Measurements from ENCODE around the gene NUP37.
"Not testable (repeated sequence)": the region's sequence is repeated elsewhere in the genome, so short reads cannot be mapped to it uniquely, and the experiment has no call there.

DNA sequence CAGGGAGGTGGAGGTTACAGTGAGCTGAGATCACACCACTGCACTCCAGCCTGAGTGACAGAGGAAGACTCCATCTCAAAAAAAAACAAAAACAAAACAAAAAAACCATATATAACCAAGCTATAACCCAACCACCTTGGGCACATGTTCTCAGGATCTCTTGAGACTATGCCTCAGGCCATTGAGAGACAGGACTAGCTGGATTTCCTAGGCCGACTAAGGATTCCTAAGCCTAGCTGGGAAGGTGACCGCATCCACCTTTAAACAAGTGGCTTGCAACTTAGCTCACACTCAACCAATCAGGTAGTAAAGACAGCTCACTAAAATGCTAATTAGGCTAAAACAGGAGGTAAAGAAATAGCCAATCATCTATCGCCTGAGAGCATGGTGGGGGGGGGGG, 35.3 kb upstream of the NUP37 start:
- TF ChIP-seq, protein P1, sequence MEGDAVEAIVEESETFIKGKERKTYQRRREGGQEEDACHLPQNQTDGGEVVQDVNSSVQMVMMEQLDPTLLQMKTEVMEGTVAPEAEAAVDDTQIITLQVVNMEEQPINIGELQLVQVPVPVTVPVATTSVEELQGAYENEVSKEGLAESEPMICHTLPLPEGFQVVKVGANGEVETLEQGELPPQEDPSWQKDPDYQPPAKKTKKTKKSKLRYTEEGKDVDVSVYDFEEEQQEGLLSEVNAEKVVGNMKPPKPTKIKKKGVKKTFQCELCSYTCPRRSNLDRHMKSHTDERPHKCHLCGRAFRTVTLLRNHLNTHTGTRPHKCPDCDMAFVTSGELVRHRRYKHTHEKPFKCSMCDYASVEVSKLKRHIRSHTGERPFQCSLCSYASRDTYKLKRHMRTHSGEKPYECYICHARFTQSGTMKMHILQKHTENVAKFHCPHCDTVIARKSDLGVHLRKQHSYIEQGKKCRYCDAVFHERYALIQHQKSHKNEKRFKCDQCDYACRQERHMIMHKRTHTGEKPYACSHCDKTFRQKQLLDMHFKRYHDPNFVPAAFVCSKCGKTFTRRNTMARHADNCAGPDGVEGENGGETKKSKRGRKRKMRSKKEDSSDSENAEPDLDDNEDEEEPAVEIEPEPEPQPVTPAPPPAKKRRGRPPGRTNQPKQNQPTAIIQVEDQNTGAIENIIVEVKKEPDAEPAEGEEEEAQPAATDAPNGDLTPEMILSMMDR (IDR thresholded peaks at IDR 0.05; ENCODE audit: low read depth, low read length): not testable (repeated sequence)
- not testable (repeated sequence) for TF ChIP-seq POLR2A (IDR thresholded peaks at IDR 0.05; ENCODE audit: extremely low read depth, insufficient read length)

Measured in NB4 (cell line).